ENCODE results near the gene MGMT.

Gene MGMT

GRCh38 chr10:129449893-129450292, 17.1 kb upstream of the MGMT start:
- no peaks in the 10 kb centered on the region for H3K9me2 ChIP-seq (ENCODE audit: low read depth, low read length)
- H3K36me3 ChIP-seq (ENCODE audit: insufficient read depth, low read length) = no peaks in the 10 kb centered on the region
- no peak overlapping the region for H3K27ac ChIP-seq (ENCODE audit: low read depth, low read length, poor library complexity, severe bottlenecking)
- H3K27me3 ChIP-seq (ENCODE audit: insufficient read depth, low read length) = peaks cover 9% of the 10 kb centered on the region; the same call in 1 of the 2 replicates
- H4K20me1 ChIP-seq (ENCODE audit: insufficient read depth, low read length) = no peaks in the 10 kb centered on the region
- no peaks in the 10 kb centered on the region for H3F3A ChIP-seq (ENCODE audit: insufficient read depth, low read length)
- H2AFZ ChIP-seq (ENCODE audit: low read length) = no peak overlapping the region
- no peaks in the 10 kb centered on the region for H3K4me1 ChIP-seq (ENCODE audit: insufficient read depth, low read length, severe bottlenecking)
- H3K9ac ChIP-seq (ENCODE audit: low read length) = no peak overlapping the region
- no peaks in the 10 kb centered on the region for H3K79me2 ChIP-seq (ENCODE audit: insufficient read depth, low read length)
- TF ChIP-seq CTCF (IDR thresholded peaks at IDR 0.05; ENCODE audit: low read length) (no peak), EZH2 (IDR thresholded peaks at IDR 0.05; ENCODE audit: borderline replicate concordance, low read length) (no peak)
- no peak overlapping the region for H3K4me3 ChIP-seq (ENCODE audit: low read depth, low read length, poor library complexity, severe bottlenecking)
- H3K4me2 ChIP-seq (ENCODE audit: low read length) = no peak overlapping the region
- H3K9me3 ChIP-seq (ENCODE audit: low read length) = no peaks in the 10 kb centered on the region; the same call in 1 of the 2 replicates

GRCh38 chr10:129450391-129450790, 16.6 kb upstream of the MGMT start:
- Histone ChIP-seq H4K20me1 (ENCODE audit: insufficient read depth, low read length) (no peaks in the 10 kb centered on the region), H3K9me2 (ENCODE audit: low read depth, low read length) (no peaks in the 10 kb centered on the region), H3K4me3 (ENCODE audit: low read depth, low read length, poor library complexity, severe bottlenecking) (no peak overlapping the region), H3K4me1 (ENCODE audit: insufficient read depth, low read length, severe bottlenecking) (no peaks in the 10 kb centered on the region), H3K4me2 (ENCODE audit: low read length) (no peak overlapping the region), H3K79me2 (ENCODE audit: insufficient read depth, low read length) (no peaks in the 10 kb centered on the region), H3K36me3 (ENCODE audit: insufficient read depth, low read length) (no peaks in the 10 kb centered on the region), H3K27ac (ENCODE audit: low read depth, low read length, poor library complexity, severe bottlenecking) (no peak overlapping the region), H3K27me3 (ENCODE audit: insufficient read depth, low read length) (peaks cover 9% of the 10 kb centered on the region; the same call in 1 of the 2 replicates), H3K9ac (ENCODE audit: low read length) (no peak overlapping the region), H3F3A (ENCODE audit: insufficient read depth, low read length) (no peaks in the 10 kb centered on the region), H2AFZ (ENCODE audit: low read length) (no peak overlapping the region), H3K9me3 (ENCODE audit: low read length) (no peaks in the 10 kb centered on the region; the same call in 1 of the 2 replicates)
- TF ChIP-seq CTCF (IDR thresholded peaks at IDR 0.05; ENCODE audit: low read length) (no peak), EZH2 (IDR thresholded peaks at IDR 0.05; ENCODE audit: borderline replicate concordance, low read length) (no peak)

- H3K4me1 ChIP-seq (ENCODE audit: insufficient read depth, low read length, severe bottlenecking) = no peaks in the 10 kb centered on the region
- no peaks in the 10 kb centered on the region; the same call in 1 of the 2 replicates for H3K9me3 ChIP-seq (ENCODE audit: low read length)
- no peak for TF ChIP-seq CTCF (IDR thresholded peaks at IDR 0.05; ENCODE audit: low read length)
- H3K9ac ChIP-seq (ENCODE audit: low read length) = no peak overlapping the region
- H4K20me1 ChIP-seq (ENCODE audit: insufficient read depth, low read length) = no peaks in the 10 kb centered on the region
- H3K27ac ChIP-seq (ENCODE audit: low read depth, low read length, poor library complexity, severe bottlenecking) = no peak overlapping the region
- no peak overlapping the region for H2AFZ ChIP-seq (ENCODE audit: low read length)
- H3K79me2 ChIP-seq (ENCODE audit: insufficient read depth, low read length) = no peaks in the 10 kb centered on the region
- no peak overlapping the region for H3K4me2 ChIP-seq (ENCODE audit: low read length)
- no peaks in the 10 kb centered on the region for H3F3A ChIP-seq (ENCODE audit: insufficient read depth, low read length)
- no peak overlapping the region for H3K4me3 ChIP-seq (ENCODE audit: low read depth, low read length, poor library complexity, severe bottlenecking)
- H3K9me2 ChIP-seq (ENCODE audit: low read depth, low read length) = no peaks in the 10 kb centered on the region
- peaks cover 15% of the 10 kb centered on the region for H3K27me3 ChIP-seq (ENCODE audit: insufficient read depth, low read length)
- H3K36me3 ChIP-seq (ENCODE audit: insufficient read depth, low read length) = no peaks in the 10 kb centered on the region
Observed at GRCh38 chr10:129455625-129456024, 11.4 kb upstream of the MGMT start.

Data from OCI-LY1 (cell line).